Tibial artery (tissue), 4 donors: Measurements from ENCODE around the gene GLRX3.

Source experiments
- DNase-seq, 2 donors: peaks; one replicate each; pipeline ENCODE4 v3.0.0-alpha.2; 2019
- H3K27ac ChIP-seq, 2 donors: fragments of 200-600 bp; sonication (generic) in 1 of 2; 1 replicate in 1 of 2; 2 replicates in 1 of 2; pipeline ENCODE4 v1.5.1; 2018 to 2019; ENCODE audit warnings: mild to moderate bottlenecking in 1 of 2
- H3K27me3 ChIP-seq, 2 donors: fragments of 200-600 bp; sonication (generic) in 1 of 2; one replicate each; pipeline versions ENCODE4 v1.5.1 to v1.6.0; 2016 to 2019
- H3K36me3 ChIP-seq, 3 donors: fragments of 200-600 bp; sonication (generic) in 2 of 3; one replicate each; pipeline ENCODE4 v1.5.1; 2016 to 2019; ENCODE audit warnings: mild to moderate bottlenecking in 2 of 3
- H3K4me1 ChIP-seq, 4 donors: fragments of 200-600 bp; sonication (generic) in 2 of 4; 1 replicate in 3 of 4; 2 replicates in 1 of 4; pipeline ENCODE4 v1.5.1; 2016 to 2019
- H3K4me3 ChIP-seq, 2 donors: fragments of 200-600 bp; sonication (generic) in 1 of 2; 1 replicate in 1 of 2; 2 replicates in 1 of 2; pipeline ENCODE4 v1.5.1; 2018 to 2019; ENCODE audit warnings: mild to moderate bottlenecking in 2 of 2
- H3K9me3 ChIP-seq, 3 donors: fragments of 200-600 bp; sonication (generic) in 1 of 3; one replicate each; pipeline ENCODE4 v1.5.1; 2016 to 2019
- intact Hi-C: fragments of 100-400 bp; cut with DNase I; formaldehyde crosslinking; loops from one replicate; pipeline ENCODE4 v1.15.0; 2023; ENCODE audit warnings: low total_unique reads
- TF ChIP-seq, protein P1 (sequence below), 2 experiments: fragments of 200-600 bp in 1 of 2; fragments of 450-650 bp in 1 of 2; IDR thresholded peaks; one replicate each; pipeline ENCODE4 v1.5.1; 2017 to 2019; ENCODE audit warnings: antibody characterized with exemption in 2 of 2, mild to moderate bottlenecking in 1 of 2, moderate library complexity in 1 of 2

GLRX3 gene

DNA sequence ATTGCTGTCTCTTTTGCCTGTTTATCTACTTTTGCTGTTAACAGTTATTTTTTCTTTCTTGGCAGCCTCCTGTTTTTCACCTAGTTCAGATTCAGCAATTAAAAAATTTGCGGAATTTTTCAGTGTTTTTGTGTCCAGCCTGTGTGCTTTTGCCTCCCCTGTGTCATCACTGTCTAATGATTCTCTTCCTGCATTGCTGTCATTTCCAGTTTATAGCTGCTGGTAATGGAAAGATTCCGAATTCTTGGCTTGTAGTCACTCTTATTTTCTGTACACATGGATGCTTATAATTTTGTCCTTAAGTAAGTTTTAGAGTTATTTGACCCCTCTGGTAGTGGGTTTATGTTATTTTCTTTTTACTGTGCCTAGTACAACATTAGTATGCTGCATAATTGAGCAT is 25.1 kb downstream of the GLRX3 start:
- no peaks in the 10 kb centered on the region for H3K4me1 ChIP-seq
- no peak overlapping the region for H3K27ac ChIP-seq
- no peaks in the 10 kb centered on the region for H3K27me3 ChIP-seq
- TF ChIP-seq, protein P1, sequence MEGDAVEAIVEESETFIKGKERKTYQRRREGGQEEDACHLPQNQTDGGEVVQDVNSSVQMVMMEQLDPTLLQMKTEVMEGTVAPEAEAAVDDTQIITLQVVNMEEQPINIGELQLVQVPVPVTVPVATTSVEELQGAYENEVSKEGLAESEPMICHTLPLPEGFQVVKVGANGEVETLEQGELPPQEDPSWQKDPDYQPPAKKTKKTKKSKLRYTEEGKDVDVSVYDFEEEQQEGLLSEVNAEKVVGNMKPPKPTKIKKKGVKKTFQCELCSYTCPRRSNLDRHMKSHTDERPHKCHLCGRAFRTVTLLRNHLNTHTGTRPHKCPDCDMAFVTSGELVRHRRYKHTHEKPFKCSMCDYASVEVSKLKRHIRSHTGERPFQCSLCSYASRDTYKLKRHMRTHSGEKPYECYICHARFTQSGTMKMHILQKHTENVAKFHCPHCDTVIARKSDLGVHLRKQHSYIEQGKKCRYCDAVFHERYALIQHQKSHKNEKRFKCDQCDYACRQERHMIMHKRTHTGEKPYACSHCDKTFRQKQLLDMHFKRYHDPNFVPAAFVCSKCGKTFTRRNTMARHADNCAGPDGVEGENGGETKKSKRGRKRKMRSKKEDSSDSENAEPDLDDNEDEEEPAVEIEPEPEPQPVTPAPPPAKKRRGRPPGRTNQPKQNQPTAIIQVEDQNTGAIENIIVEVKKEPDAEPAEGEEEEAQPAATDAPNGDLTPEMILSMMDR (IDR thresholded peaks at IDR 0.05) = no peak
- no peaks in the 10 kb centered on the region for H3K9me3 ChIP-seq
- H3K36me3 ChIP-seq = peaks cover 31 to 55% (median 37%) of the 10 kb centered on the region in 3 donors
- intact Hi-C loops = no loop called here
- no peak for DNase-seq
- no peak overlapping the region for H3K4me3 ChIP-seq

DNA sequence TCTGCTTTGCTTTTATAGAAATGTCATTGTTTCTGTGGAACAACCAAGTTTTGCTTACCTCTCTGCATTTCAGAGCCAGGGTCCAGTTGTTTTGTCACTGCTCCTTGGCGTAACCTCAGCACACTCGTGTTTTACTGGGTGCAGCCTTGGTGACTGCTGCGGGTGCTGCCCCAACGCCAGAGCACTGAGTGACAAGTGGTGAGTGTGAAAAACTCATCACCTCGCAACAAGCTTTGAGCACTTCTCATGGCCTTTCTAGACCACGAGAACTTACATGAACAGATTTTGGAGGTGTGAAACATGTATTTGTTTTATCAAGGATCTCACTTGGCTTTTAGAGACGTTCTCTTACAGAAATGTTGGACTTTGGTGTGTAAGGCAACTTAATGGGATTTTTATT is 31.0 kb downstream of the GLRX3 start:
- TF ChIP-seq, protein P1 (IDR thresholded peaks at IDR 0.05) = no peak
- intact Hi-C loops = no loop called here
- H3K4me3 ChIP-seq = no peak overlapping the region
- no peaks in the 10 kb centered on the region for H3K9me3 ChIP-seq
- H3K4me1 ChIP-seq = no peaks in the 10 kb centered on the region
- H3K36me3 ChIP-seq = peaks cover 49 to 77% (median 54%) of the 10 kb centered on the region in 3 donors
- no peak overlapping the region for H3K27ac ChIP-seq
- no peak for DNase-seq
- H3K27me3 ChIP-seq = no peaks in the 10 kb centered on the region

DNA sequence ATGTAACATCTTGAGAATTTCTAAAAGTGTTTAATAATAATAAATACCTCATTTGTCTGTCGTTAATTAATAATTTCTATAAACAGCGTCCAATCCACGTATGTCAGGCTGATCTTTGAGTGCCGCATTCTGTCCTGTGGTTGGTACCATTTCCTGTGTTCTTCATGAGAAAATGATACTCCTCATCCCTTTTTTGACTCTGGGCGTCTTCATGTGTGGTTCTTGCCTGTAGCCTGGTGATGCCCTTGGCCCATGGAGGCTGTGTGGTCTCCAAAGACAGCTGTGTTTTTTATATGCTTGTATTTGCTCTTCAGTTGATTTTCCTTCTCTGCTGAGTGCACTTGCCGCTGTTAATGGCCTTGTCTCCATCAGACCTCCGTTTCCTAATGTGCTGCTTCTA is 31.5 kb downstream of the GLRX3 start:
- Histone ChIP-seq H3K4me3 (no peak overlapping the region), H3K9me3 (no peaks in the 10 kb centered on the region), H3K27me3 (no peaks in the 10 kb centered on the region), H3K4me1 (no peaks in the 10 kb centered on the region), H3K36me3 (peaks cover 49 to 77% (median 52%) of the 10 kb centered on the region in 3 donors), H3K27ac (no peak overlapping the region)
- no peak for DNase-seq
- TF ChIP-seq, protein P1 (IDR thresholded peaks at IDR 0.05) = no peak
- intact Hi-C loops = no loop called here

DNA sequence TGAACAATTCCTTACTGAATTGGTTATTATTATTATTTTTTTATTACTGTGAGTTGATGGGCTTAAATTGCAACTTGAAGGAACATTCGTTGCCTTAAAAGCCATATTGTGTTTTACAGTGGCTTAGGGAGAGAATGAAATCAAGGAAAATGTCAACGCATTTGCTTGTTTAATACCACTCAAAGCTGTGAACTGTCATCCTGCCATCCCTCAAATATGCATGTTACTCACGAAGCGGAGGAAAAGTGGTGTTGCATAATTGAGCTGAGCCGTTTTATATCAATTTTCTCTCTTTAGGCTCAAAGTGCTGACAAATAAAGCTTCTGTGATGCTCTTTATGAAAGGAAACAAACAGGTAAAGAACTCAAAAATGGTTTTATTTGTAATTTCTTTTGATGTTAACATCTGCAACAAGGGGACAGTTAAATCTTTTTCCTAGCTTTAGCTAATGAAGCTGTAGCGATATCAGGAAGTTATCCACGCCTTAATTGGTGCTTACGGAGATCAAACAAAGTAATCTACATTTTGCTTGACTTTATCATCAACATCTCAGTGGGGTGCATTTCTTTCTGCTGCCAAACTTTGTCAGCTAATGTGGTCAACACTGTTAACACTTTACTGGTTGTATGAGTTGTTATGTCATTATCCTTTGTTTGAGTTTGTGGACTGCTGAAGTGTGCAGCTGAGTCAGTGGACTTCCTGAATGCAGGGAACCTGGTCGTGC is 33.1 kb downstream of the GLRX3 start:
- no peak overlapping the region for H3K4me3 ChIP-seq
- no peaks in the 10 kb centered on the region for H3K4me1 ChIP-seq
- DNase-seq = no peak
- no peak overlapping the region for H3K27ac ChIP-seq
- intact Hi-C loops = no loop called here
- no peaks in the 10 kb centered on the region for H3K27me3 ChIP-seq
- TF ChIP-seq, protein P1 (IDR thresholded peaks at IDR 0.05) = no peak
- H3K36me3 ChIP-seq = peaks cover 45 to 74% (median 61%) of the 10 kb centered on the region in 3 donors
- H3K9me3 ChIP-seq = no peaks in the 10 kb centered on the region

DNA sequence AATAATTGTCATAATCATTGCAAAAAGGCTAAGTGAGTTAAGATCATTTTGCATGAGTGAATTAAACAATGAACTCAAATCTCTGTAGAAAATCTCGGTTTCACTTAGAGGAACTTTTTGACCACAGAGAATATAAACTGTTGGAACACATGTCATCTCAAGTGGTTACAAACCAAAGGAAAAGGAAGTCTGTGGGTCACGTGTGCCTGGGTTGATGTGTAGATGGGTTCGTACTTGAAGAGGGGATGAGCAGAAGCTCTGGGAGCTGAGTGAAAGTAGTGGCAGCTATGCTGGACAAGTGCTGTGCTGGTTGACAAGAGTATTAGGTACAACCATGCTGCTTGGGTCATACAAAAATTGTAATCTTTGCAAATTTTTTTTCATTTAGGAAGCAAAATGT is 35.0 kb downstream of the GLRX3 start:
- Histone ChIP-seq H3K36me3 (peaks cover 46 to 83% (median 68%) of the 10 kb centered on the region in 3 donors), H3K27me3 (no peaks in the 10 kb centered on the region), H3K4me3 (no peak overlapping the region), H3K9me3 (no peaks in the 10 kb centered on the region), H3K27ac (no peak overlapping the region), H3K4me1 (no peaks in the 10 kb centered on the region)
- TF ChIP-seq, protein P1 (IDR thresholded peaks at IDR 0.05) = no peak
- intact Hi-C loops = no loop called here
- no peak for DNase-seq
